Neuronal stem cell (in vitro differentiated cells): ENCODE data around the gene H2BK1.

Experiments
- DNase-seq: peaks from one replicate; pipeline ENCODE4 v3.0.0-alpha.2; 2013; ENCODE audit warnings: low spot score
- H2AFZ ChIP-seq: one replicate; pipeline ENCODE4 v1.6.1; 2013; ENCODE audit warnings: mild to moderate bottlenecking, low read length, inconsistent platforms
- H2AK5ac ChIP-seq: 2 replicates; pipeline ENCODE4 v1.6.1; 2013; ENCODE audit warnings: low read depth, mild to moderate bottlenecking, inconsistent platforms, low read length, moderate library complexity, mixed read lengths
- H2BK120ac ChIP-seq: 2 replicates; pipeline ENCODE4 v1.6.1; 2013; ENCODE audit warnings: low read depth, mild to moderate bottlenecking, inconsistent platforms, low read length, moderate library complexity, mixed read lengths
- H2BK12ac ChIP-seq: one replicate; pipeline ENCODE4 v1.6.1; 2013; ENCODE audit warnings: low read length, inconsistent platforms
- H2BK15ac ChIP-seq: 2 replicates; pipeline ENCODE4 v1.6.1; 2013; ENCODE audit warnings: mild to moderate bottlenecking, low read length, inconsistent platforms, mixed read lengths
- H2BK5ac ChIP-seq: one replicate; pipeline ENCODE4 v1.6.1; 2013; ENCODE audit warnings: inconsistent platforms, mild to moderate bottlenecking, low read length, moderate library complexity
- H3K14ac ChIP-seq: one replicate; pipeline ENCODE4 v1.6.1; 2013; ENCODE audit warnings: low read length, inconsistent platforms
- H3K18ac ChIP-seq: 2 replicates; pipeline ENCODE4 v1.6.1; 2013; ENCODE audit warnings: low read length, inconsistent platforms
- H3K23ac ChIP-seq: 2 replicates; pipeline ENCODE4 v1.6.1; 2013; ENCODE audit warnings: low read depth, mild to moderate bottlenecking, mixed read lengths, low read length, inconsistent platforms; ENCODE audit not compliant: poor library complexity
- H3K27ac ChIP-seq: replicated peaks from 3 replicates; pipeline ENCODE4 v1.5.1; 2013; ENCODE audit warnings: low read length, inconsistent platforms
- H3K27me3 ChIP-seq, 3 experiments: 2 replicates each; pipeline ENCODE4 v1.6.1; 2013; ENCODE audit warnings: low read length in 3 of 3, mild to moderate bottlenecking in 2 of 3, inconsistent platforms in 1 of 3, low read depth in 1 of 3, mixed read lengths in 1 of 3, moderate library complexity in 1 of 3; ENCODE audit not compliant: control insufficient read depth in 3 of 3, insufficient read depth in 3 of 3
- H3K36me3 ChIP-seq, 2 donors: replicated peaks in 1 of 2; 2 replicates each; pipeline ENCODE4 v1.6.1; 2013; ENCODE audit warnings: low read length in 2 of 2; ENCODE audit not compliant: control insufficient read depth in 2 of 2, insufficient read depth in 2 of 2
- H3K4ac ChIP-seq: 2 replicates; pipeline ENCODE4 v1.6.1; 2013; ENCODE audit warnings: inconsistent platforms, mild to moderate bottlenecking, low read length, moderate library complexity
- H3K4me1 ChIP-seq, 2 donors: 1 replicate in 1 of 2; 2 replicates in 1 of 2; pipeline ENCODE4 v1.6.1; 2013; ENCODE audit warnings: low read length in 2 of 2, low read depth in 1 of 2; ENCODE audit not compliant: control insufficient read depth in 2 of 2, insufficient read depth in 1 of 2
- H3K4me2 ChIP-seq: one replicate; pipeline ENCODE4 v1.6.1; 2013; ENCODE audit warnings: mild to moderate bottlenecking, low read length, inconsistent platforms; ENCODE audit not compliant: insufficient read depth, poor library complexity, severe bottlenecking
- H3K4me3 ChIP-seq, 2 donors: 2 replicates each; pipeline ENCODE4 v1.5.1; 2013; ENCODE audit warnings: low read length in 2 of 2, mild to moderate bottlenecking in 2 of 2, inconsistent platforms in 1 of 2, moderate library complexity in 1 of 2
- H3K79me1 ChIP-seq: one replicate; pipeline ENCODE4 v1.6.1; 2013; ENCODE audit warnings: low read depth, mild to moderate bottlenecking, inconsistent platforms, low read length, moderate library complexity
- H3K9ac ChIP-seq: one replicate; pipeline ENCODE4 v1.6.1; 2013; ENCODE audit warnings: mild to moderate bottlenecking, low read depth, low read length, inconsistent platforms; ENCODE audit not compliant: poor library complexity
- H3K9me3 ChIP-seq, 2 donors: replicated peaks in 1 of 2; 2 replicates each; pipeline versions ENCODE3 to v1.6.1; 2013; ENCODE audit warnings: low read length in 2 of 2, mild to moderate bottlenecking in 2 of 2, inconsistent platforms in 1 of 2, low read depth in 1 of 2, mixed read lengths in 1 of 2, moderate library complexity in 1 of 2; ENCODE audit not compliant: control insufficient read depth in 2 of 2, insufficient read depth in 1 of 2
- H4K8ac ChIP-seq: one replicate; pipeline ENCODE4 v1.6.1; 2013; ENCODE audit warnings: low read depth, mild to moderate bottlenecking, inconsistent platforms, low read length, moderate library complexity
- H4K91ac ChIP-seq: one replicate; pipeline ENCODE4 v1.6.1; 2013; ENCODE audit warnings: low read length, low read depth, mild to moderate bottlenecking, inconsistent platforms; ENCODE audit not compliant: poor library complexity
- WGBS, 2 donors: extraction: QIAGEN DNeasy Blood & Tissue Kit; methylation state at CpG; one replicate each; pipeline ENCODE4 v1.1.7; 2013; ENCODE audit warnings: missing lambda C conversion rate in 2 of 2, mixed read lengths in 1 of 2; ENCODE audit not compliant: insufficient read length in 2 of 2, insufficient replicate concordance in 1 of 2; ENCODE audit errors: extremely low coverage in 2 of 2; 5-methylcytosine and 5-hydroxymethylcytosine counted together

The H2BK1 gene

DNA sequence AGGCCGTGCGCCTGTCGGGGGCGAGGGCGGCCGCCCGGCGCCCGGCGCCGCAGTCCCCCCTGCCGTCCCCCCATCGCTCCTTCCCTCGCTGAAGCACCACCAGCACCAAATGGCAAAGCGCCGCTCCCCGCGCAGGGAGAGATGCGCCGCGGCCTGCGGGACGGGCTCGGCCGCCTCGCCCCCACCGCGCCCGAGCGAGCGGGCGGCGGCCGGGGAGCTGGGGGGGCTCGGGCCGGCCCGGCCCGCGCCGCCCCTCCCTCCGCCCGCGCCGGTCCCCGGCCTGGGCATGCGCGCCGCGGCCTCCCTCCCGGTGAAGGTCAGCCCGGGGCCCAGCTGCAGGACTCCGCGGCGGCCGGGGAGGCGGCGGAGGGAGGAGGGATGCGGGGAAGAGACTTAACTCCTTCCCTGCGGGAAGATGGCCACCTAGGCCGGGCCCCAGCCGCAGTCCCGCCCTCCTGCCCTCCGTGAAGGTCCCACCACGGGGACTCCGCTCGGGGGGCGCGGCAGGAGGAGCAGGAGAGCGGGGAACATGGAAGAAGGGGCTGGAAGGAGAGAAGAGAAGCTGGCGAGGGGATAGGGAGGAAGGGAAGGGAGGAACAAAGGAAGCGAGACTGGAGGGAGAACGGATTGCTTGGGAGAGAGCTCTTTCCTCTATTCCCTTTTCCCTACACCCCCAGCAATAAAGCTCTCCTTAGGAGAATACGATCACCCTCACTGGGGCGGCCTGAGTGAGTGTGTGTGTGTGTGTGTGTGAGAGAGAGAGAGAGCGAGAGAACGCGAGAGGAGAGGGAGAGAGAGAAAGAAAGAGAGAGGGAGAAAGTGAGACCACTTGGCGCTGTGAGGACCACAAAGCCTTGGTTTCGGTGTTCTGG is 41.6 kb upstream of the H2BK1 start:
- H3K18ac ChIP-seq, result peak overlapping the region; percentile 96
- H3K4me3 ChIP-seq, result peak overlapping the region; percentile 81 to 87
- peak overlapping the region; percentile 59 for H3K27ac ChIP-seq
- peak overlapping the region; percentile 88 for H3K9ac ChIP-seq
- peak overlapping the region; percentile 94 for H2BK15ac ChIP-seq
- peak overlapping the region; percentile 82 for H3K23ac ChIP-seq
- H2BK120ac ChIP-seq, result peak overlapping the region; percentile 50
- H2BK5ac ChIP-seq, result peak overlapping the region; percentile 84
- peak overlapping the region; percentile 93 for H2AFZ ChIP-seq
- H3K4ac ChIP-seq, result no peak overlapping the region
- H3K79me1 ChIP-seq, result peaks cover 1% of the 10 kb centered on the region
- H2AK5ac ChIP-seq, result peak overlapping the region; percentile 91
- H3K14ac ChIP-seq, result peak overlapping the region; percentile 77
- peak overlapping the region; percentile 95 for H4K91ac ChIP-seq
- WGBS, 2 donors, result no CpG with 5 or more reads among the region's 79 CpGs
- H3K4me1 ChIP-seq, result peaks cover 29 to 39% of the 10 kb centered on the region in 2 donors
- no peaks in the 10 kb centered on the region for H3K36me3 ChIP-seq
- H3K4me2 ChIP-seq, result peak overlapping the region; percentile 91
- DNase-seq, result peak; percentile 61
- peak overlapping the region; percentile 75 for H2BK12ac ChIP-seq
- peaks cover 0 to 11% (median 11%) of the 10 kb centered on the region in 3 experiments for H3K27me3 ChIP-seq
- peak overlapping the region; percentile 98 for H4K8ac ChIP-seq
- no peaks in the 10 kb centered on the region for H3K9me3 ChIP-seq

DNA sequence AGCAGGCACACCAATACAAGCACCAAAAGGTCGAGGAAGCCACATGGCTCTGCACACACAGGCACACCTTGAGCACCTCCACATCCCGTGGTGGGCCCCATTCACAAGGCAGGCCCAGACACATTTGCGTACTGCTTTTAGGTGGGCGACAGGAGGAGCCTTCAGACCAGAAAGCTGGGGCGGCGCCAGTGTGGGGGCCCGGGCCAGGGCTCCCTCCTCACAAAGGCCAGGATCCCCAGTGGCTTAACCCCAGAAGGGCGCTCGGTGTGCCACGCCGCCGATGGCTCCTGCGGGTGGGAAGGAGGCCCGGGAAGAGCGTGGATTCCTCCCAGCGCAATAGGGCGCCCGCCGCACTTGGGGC is 41.0 kb upstream of the H2BK1 start:
- Histone ChIP-seq H3K9ac (peak overlapping the region; percentile 88), H2BK5ac (peak overlapping the region; percentile 84), H3K27me3 (peaks cover 0 to 16% (median 6%) of the 10 kb centered on the region in 3 experiments), H3K4ac (no peak overlapping the region), H3K23ac (peak overlapping the region; percentile 82), H3K79me1 (peaks cover 1% of the 10 kb centered on the region), H2BK12ac (peak overlapping the region; percentile 75), H2AK5ac (peak overlapping the region; percentile 64), H3K27ac (no peak overlapping the region), H3K14ac (no peak overlapping the region), H3K9me3 (no peaks in the 10 kb centered on the region), H3K4me2 (peak overlapping the region; percentile 91), H3K36me3 (no peaks in the 10 kb centered on the region), H3K4me3 (peak overlapping the region; percentile 81 to 87), H4K91ac (no peak overlapping the region), H2BK120ac (peak overlapping the region; percentile 50), H3K4me1 (peaks cover 33 to 46% of the 10 kb centered on the region in 2 donors), H3K18ac (peak overlapping the region; percentile 86), H2BK15ac (peak overlapping the region; percentile 11), H2AFZ (peak overlapping the region; percentile 88), H4K8ac (no peak overlapping the region)
- no CpG with 5 or more reads among the region's 19 CpGs for WGBS, 2 donors
- peak; percentile 23 for DNase-seq

DNA sequence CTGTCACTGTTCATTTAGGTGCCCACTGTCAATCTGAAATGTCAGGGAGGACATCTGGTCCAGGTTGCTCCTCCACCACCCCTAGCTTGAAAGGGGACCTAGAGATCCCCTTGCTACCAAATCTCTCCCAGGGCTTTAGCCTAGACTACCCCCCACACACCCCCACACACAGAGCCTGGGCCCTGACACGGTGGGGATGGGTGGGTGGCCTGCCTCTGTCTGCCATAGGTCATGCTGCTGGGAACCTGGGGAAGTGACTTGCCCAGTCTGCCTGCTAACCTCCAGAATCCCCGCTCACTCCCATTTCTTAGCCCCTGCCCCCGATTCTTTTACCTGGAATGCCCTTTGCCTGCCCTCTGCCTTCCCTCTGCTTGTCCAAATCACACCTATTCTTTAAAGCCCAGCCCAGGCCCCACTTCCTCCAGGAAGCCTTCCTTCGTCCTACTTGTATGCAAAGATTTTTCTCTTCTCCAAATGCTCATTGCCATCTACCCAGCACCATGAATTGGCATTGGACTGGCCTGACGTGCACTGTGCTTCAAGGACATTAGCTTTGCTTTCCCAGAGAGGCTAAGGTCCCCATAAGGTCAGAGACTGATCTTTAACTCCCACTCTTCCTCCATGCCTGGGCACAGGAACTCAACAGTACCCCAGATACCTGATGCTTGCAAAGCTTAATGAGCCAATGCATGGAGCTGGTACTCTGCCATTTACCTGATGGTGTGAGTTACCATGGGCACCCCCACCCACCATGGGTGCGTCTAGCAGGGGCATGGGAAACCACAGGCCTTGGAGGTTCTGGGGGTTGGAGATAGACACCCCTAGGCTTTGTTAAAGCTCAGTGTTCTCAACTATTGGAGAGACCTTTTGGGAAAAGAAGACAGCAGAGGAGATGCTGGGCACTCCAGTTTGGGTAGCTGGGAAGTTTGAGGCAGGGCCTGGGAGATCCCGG is 40.2 kb upstream of the H2BK1 start:
- peak overlapping the region; percentile 84 for H2BK5ac ChIP-seq
- H3K4me3 ChIP-seq, result peak overlapping the region in 1 of 2 donors; percentile 87
- H2AFZ ChIP-seq, result peak overlapping the region; percentile 93
- no peak overlapping the region for H3K9ac ChIP-seq
- no peaks in the 10 kb centered on the region for H3K9me3 ChIP-seq
- no peaks in the 10 kb centered on the region for H3K79me1 ChIP-seq
- H3K18ac ChIP-seq, result no peak overlapping the region
- no CpG with 5 or more reads among the region's 7 CpGs for WGBS, 2 donors
- H4K91ac ChIP-seq, result no peak overlapping the region
- no peak overlapping the region for H3K4ac ChIP-seq
- H4K8ac ChIP-seq, result no peak overlapping the region
- H3K23ac ChIP-seq, result no peak overlapping the region
- H2AK5ac ChIP-seq, result peak overlapping the region; percentile 64
- no peak overlapping the region for H2BK12ac ChIP-seq
- H3K27me3 ChIP-seq, result peaks cover 0 to 23% (median 2%) of the 10 kb centered on the region in 3 experiments
- H3K4me2 ChIP-seq, result no peak overlapping the region
- no peak for DNase-seq
- H2BK120ac ChIP-seq, result no peak overlapping the region
- H3K36me3 ChIP-seq, result no peaks in the 10 kb centered on the region
- peaks cover 40 to 52% of the 10 kb centered on the region in 2 donors for H3K4me1 ChIP-seq
- peak overlapping the region; percentile 11 for H2BK15ac ChIP-seq
- H3K14ac ChIP-seq, result no peak overlapping the region
- H3K27ac ChIP-seq, result no peak overlapping the region
